Epithelial cell of esophagus (primary cell): Measurements from ENCODE around the gene SEC23A.
"Not testable (repeated sequence)": the region's sequence is repeated elsewhere in the genome, so short reads cannot be mapped to it uniquely, and the experiment has no call there.

ENCODE experiments used
- DNase-seq: peaks from one replicate; pipeline ENCODE4 v3.0.0; 2010; ENCODE audit warnings: low read depth
- H3K4me3 ChIP-seq: 2 replicates; pipeline ENCODE4 v1.5.1; 2011; ENCODE audit warnings: mild to moderate bottlenecking, low read length, control low read depth
- TF ChIP-seq, protein P1 (sequence below): IDR thresholded peaks from 2 replicates; pipeline ENCODE4 v1.5.1; 2011; ENCODE audit warnings: low read depth, mild to moderate bottlenecking, low read length, control low read depth, inconsistent platforms; ENCODE audit not compliant: insufficient read depth; ENCODE audit errors: missing control alignments

SEC23A gene

GRCh38 chr14:39085933-39086332 is 17.1 kb downstream of the SEC23A start:
- no peak for DNase-seq
- TF ChIP-seq, protein P1, sequence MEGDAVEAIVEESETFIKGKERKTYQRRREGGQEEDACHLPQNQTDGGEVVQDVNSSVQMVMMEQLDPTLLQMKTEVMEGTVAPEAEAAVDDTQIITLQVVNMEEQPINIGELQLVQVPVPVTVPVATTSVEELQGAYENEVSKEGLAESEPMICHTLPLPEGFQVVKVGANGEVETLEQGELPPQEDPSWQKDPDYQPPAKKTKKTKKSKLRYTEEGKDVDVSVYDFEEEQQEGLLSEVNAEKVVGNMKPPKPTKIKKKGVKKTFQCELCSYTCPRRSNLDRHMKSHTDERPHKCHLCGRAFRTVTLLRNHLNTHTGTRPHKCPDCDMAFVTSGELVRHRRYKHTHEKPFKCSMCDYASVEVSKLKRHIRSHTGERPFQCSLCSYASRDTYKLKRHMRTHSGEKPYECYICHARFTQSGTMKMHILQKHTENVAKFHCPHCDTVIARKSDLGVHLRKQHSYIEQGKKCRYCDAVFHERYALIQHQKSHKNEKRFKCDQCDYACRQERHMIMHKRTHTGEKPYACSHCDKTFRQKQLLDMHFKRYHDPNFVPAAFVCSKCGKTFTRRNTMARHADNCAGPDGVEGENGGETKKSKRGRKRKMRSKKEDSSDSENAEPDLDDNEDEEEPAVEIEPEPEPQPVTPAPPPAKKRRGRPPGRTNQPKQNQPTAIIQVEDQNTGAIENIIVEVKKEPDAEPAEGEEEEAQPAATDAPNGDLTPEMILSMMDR, result no peak
- no peak overlapping the region for H3K4me3 ChIP-seq

- TF ChIP-seq, protein P1, result no peak
- H3K4me3 ChIP-seq, result no peak overlapping the region
- DNase-seq, result no peak
Observed at GRCh38 chr14:39083127-39083526, 19.9 kb downstream of the SEC23A start.

DNA sequence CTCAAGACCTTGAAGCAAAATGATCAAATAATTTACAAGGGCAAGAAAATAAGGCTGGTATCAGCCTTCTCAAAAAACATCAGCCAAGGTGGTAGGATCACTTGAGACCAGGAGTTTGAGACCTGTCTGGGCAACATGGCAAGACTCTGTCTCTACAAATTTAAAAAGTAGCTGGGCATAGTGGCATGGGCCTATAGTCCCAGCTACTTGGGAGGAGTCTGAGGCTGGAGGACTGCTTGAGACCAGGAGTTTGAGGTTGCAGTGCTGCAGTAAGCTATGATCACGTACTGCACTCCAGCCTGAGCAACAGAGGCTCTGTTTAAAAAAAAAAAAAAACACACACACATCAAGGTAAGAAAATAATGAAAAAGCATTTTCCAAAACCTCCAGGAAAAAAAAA is 22.1 kb downstream of the SEC23A start:
- TF ChIP-seq, protein P1, result no peak
- no peak for DNase-seq
- H3K4me3 ChIP-seq, result no peak overlapping the region

GRCh38 chr14:39071096-39071495 is 31.9 kb downstream of the SEC23A start:
- H3K4me3 ChIP-seq, result no peak overlapping the region
- DNase-seq, result no peak
- TF ChIP-seq, protein P1, result no peak

- DNase-seq, result no peak
- H3K4me3 ChIP-seq, result no peak overlapping the region
- TF ChIP-seq, protein P1, result no peak
Observed at GRCh38 chr14:39069923-39070322, 33.1 kb downstream of the SEC23A start.

DNA sequence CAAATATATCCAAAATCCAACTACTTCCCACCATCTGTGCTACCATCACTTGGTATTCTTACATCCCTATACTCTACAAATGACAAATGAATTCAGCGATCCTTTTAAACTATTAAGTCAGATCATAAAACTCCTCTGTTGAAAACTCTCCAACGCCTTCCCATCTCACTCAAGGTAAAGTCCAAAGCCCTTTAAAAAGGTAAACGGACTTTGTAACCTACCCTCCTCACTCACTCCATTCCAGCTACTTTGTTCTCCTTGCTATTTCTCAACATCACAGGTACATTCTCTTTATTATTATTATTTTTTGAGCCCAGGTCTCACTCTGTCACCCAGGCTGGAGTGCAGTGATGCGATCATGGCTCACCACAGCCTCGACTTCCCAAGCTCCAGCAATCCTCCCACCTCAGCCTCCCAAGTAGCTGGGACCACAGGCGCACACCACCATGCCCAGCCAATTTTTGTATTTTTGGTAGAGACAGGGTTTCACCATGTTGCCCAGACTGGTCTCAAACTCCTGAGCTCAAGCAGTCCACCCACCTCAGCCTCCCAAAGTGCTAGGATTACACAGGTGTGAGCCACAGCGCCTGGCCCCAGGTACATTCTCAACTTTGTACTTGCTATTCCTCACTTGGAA is 33.7 kb downstream of the SEC23A start:
- not testable (repeated sequence) for DNase-seq, H3K4me3 ChIP-seq

- no peak for DNase-seq
- H3K4me3 ChIP-seq, result no peak overlapping the region
- TF ChIP-seq, protein P1, result no peak
Observed at GRCh38 chr14:39060818-39061437, 42.1 kb downstream of the SEC23A start.
